HL-60 (cell line): ENCODE results near the gene RSRC1.

Experiments used
- POLR2AphosphoS5 ChIP-seq: IDR thresholded peaks from 2 replicates; pipeline ENCODE4 v1.6.1; 2012; ENCODE audit warnings: low read depth
- TF ChIP-seq, protein P1 (sequence below): IDR thresholded peaks from one replicate; pipeline ENCODE4 v1.5.1; 2011; ENCODE audit warnings: low read length, control low read depth, inconsistent platforms; ENCODE audit not compliant: insufficient read depth

DNA sequence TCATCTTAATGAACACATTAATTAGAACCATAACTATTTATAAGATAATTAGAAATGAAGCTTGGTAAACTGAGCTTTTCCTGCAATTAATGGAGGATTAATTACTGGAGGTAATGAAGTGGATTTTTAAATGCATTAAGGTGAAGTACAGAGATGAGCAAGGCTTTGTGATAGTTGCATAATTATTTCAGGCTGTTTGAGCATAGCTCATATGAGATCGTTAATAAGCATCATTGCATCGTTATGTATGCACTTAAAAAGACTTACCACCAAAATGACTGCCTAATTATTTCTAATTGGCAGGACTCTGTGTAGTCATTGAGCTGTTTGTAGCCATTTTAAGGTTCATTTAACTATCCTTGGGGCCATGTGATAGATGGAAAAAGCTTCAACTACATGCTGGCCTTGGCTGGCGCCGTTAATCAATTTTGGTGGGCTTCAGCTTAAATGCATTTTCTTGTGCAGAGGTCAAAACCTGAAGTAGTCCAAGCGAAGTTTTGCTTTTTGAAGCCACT, 55.3 kb downstream of the RSRC1 start:
- TF ChIP-seq, protein P1, sequence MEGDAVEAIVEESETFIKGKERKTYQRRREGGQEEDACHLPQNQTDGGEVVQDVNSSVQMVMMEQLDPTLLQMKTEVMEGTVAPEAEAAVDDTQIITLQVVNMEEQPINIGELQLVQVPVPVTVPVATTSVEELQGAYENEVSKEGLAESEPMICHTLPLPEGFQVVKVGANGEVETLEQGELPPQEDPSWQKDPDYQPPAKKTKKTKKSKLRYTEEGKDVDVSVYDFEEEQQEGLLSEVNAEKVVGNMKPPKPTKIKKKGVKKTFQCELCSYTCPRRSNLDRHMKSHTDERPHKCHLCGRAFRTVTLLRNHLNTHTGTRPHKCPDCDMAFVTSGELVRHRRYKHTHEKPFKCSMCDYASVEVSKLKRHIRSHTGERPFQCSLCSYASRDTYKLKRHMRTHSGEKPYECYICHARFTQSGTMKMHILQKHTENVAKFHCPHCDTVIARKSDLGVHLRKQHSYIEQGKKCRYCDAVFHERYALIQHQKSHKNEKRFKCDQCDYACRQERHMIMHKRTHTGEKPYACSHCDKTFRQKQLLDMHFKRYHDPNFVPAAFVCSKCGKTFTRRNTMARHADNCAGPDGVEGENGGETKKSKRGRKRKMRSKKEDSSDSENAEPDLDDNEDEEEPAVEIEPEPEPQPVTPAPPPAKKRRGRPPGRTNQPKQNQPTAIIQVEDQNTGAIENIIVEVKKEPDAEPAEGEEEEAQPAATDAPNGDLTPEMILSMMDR = no peak
- no peak for TF ChIP-seq POLR2AphosphoS5
